PC-9 (cell line): ENCODE data around the gene GRIN3A.

Experiments
- EZH2 ChIP-seq: fragments of 200-600 bp; sonication (generic); IDR thresholded peaks from 2 replicates; pipeline ENCODE4 v1.8.0; 2017; ENCODE audit warnings: antibody characterized with exemption, low read depth
- TF ChIP-seq, protein P1 (sequence below): fragments of 200-600 bp; sonication (generic); conservative IDR thresholded peaks from 2 replicates; pipeline ENCODE4 v1.6.1; 2017; ENCODE audit warnings: mixed run types, antibody characterized with exemption, mild to moderate bottlenecking, moderate library complexity

DNA sequence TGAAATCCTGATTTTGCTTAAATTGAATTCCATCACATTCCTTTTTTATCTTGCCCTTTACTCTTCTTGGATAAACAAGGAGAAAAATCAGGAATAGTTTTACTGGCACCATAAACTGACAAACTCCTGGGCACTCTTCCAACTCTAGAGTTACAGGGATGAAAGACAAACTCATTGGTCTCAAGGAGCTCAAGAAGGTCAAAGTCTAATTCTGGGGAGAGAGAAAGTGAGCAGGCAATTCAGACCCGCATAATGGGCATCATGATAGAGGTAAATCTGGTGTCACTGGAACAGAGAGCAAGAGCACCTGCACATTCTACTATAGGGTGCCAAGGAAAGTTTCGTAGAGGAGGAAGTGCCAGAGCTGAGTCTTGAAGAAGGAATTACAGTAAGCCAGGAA is 64.8 kb downstream of the GRIN3A start:
- TF ChIP-seq EZH2: no peak
- TF ChIP-seq, protein P1, sequence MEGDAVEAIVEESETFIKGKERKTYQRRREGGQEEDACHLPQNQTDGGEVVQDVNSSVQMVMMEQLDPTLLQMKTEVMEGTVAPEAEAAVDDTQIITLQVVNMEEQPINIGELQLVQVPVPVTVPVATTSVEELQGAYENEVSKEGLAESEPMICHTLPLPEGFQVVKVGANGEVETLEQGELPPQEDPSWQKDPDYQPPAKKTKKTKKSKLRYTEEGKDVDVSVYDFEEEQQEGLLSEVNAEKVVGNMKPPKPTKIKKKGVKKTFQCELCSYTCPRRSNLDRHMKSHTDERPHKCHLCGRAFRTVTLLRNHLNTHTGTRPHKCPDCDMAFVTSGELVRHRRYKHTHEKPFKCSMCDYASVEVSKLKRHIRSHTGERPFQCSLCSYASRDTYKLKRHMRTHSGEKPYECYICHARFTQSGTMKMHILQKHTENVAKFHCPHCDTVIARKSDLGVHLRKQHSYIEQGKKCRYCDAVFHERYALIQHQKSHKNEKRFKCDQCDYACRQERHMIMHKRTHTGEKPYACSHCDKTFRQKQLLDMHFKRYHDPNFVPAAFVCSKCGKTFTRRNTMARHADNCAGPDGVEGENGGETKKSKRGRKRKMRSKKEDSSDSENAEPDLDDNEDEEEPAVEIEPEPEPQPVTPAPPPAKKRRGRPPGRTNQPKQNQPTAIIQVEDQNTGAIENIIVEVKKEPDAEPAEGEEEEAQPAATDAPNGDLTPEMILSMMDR: no peak
